Motor neuron (in vitro differentiated cells): Measurements from ENCODE around the gene HDLBP. TPM values are rescaled to one million over a fixed set of nuclear protein-coding genes. Genes with fewer than 3 reads are reported as not detected.

ENCODE experiments used
- ATAC-seq, 8 experiments: fragments of 200-7000 bp; cut with Tn5 transposase; replicated peaks in 6 of 8; 2 replicates each; pipeline ENCODE4 v1.8.0; 2021; ENCODE audit warnings: mild to moderate bottlenecking in 8 of 8, moderate library complexity in 8 of 8
- H3K27ac ChIP-seq, 2 donors: fragments of 250-450 bp; sonication (Bioruptor Pico); 2 replicates each; pipeline ENCODE4 v1.9.0; 2021; ENCODE audit warnings: antibody characterized with exemption in 2 of 2, mild to moderate bottlenecking in 2 of 2, moderate library complexity in 1 of 2
- H3K4me1 ChIP-seq, 2 donors: fragments of 250-450 bp; sonication (Bioruptor Pico); replicated peaks in 1 of 2; 2 replicates each; pipeline ENCODE4 v1.6.1; 2021; ENCODE audit warnings: antibody characterized with exemption in 2 of 2, mild to moderate bottlenecking in 2 of 2, moderate library complexity in 1 of 2
- H3K4me3 ChIP-seq, 5 donors: fragments of 250-450 bp; sonication (Bioruptor Pico); 2 replicates each; pipeline ENCODE4 v1.9.0; 2021; ENCODE audit warnings: antibody characterized with exemption in 5 of 5, mild to moderate bottlenecking in 5 of 5, moderate library complexity in 4 of 5
- WGBS, 10 experiments: fragments of 450-650 bp; shearing (Covaris generic); methylation state at CpG; one replicate each; pipeline ENCODE4 v1.0.0; 2022; 5-methylcytosine and 5-hydroxymethylcytosine counted together
- in situ Hi-C, 9 experiments: fragments of 400-800 bp; cut with MboI; loops; one replicate each; pipeline ENCODE4 v1.15.0; 2021; ENCODE audit warnings: low sequenced_read_pairs in 9 of 9, low pct_unique_long_range_greater_than_20kb in 2 of 9; ENCODE audit not compliant: unreplicated experiment in 9 of 9
- total RNA-seq, 8 experiments: library from RNA; unstranded; fragments of 300-600 nt; gene quantifications; 2 replicates each; pipeline versions ENCODE4 v1.2.3 to v1.2.4, GENCODE V29; 2022

The HDLBP gene
- total RNA-seq, 8 experiments from 2014 or later, result 141 to 466 (median 303) TPM

DNA sequence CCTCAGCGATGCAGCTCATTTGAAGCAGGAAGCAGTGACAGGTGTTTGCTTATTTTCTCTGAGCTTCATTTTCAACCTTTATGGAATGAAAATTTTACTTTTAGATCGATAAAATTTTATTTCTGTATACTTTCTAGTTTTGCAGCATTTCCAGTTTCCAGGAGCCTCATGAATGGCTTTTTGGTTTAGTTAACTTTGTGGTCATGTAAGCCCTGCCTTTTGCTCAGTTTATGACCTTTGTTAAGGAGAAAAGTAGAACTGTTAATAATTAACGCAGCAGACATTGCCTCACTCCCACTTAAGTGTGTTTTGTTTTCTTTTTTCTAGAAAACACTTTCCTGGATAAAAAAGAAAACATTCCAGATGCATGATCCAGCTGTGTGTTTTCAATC, 36.2 kb upstream of the HDLBP start:
- in situ Hi-C loops, result no loop called here
- H3K27ac ChIP-seq, result no peak overlapping the region
- no peak for ATAC-seq
- peaks cover 0 to 5% of the 10 kb centered on the region in 2 donors for H3K4me1 ChIP-seq
- WGBS, 10 experiments, result 7 to 78% (median 47%) methylated on average over 1 to 3 of the region's 3 CpGs
- no peak overlapping the region for H3K4me3 ChIP-seq

DNA sequence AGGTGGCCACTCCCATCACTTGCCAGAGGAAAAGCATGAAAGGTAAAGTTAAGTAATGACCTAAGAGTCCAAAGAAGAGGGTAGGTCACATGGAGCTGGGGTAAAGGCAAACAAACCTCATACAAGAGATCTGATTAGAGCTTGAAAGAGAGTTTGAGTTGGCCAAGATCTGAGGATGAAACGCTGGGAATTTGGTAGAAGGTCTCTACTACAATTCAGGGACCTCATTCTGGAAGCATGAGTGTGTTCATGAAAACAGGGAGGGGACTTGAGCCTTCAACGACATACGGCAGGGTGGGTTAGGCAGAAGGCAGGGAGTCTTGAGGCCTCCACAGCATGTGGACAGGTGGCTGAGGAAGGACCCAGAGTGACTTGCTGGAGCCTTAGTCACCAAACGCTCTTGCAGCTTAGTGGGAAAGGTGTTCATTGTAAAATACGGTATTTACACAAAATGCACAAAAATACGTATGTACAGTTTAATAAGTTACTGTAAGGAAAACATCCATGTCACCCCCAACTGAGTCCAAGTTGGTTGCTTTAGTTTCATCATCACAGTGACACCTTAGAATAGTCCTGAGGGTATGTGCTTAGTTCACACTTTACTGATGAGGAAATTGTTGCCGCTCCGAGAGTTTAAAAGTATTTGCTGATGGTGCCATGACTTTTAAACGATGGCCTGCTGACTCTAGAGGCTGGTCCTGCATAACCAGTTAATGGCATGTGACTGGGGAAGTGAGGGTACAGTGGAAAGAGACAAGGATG, 35.6 kb upstream of the HDLBP start:
- no peak for ATAC-seq

DNA sequence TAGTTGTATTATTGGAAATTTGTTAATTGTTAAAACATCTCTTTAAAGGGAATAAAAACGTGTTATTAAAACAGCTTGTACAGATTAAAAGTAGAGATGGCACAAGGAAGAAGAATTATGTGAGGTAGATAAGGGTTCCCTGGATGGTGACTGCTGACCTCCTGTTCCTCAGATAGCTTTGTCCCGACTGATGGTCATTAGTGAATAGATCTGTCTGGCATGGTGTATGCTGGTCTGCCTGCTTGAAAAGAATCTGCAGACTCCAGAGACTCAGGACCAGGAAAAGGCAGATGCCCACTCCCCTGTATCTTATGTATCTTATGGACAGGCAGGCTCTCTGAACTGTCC, 35.0 kb upstream of the HDLBP start:
- Histone ChIP-seq H3K4me1 (peaks cover 0 to 5% of the 10 kb centered on the region in 2 donors), H3K27ac (no peak overlapping the region), H3K4me3 (no peak overlapping the region)
- no peak for ATAC-seq
- WGBS, 10 experiments, result 33 to 100% (median 80%) methylated on average over 1 to 2 of the region's 2 CpGs
- in situ Hi-C loops, result no loop called here

More for the DNA sequence above, 35.6 kb upstream of the HDLBP start:
- no peak overlapping the region for H3K4me3 ChIP-seq
- WGBS, 10 experiments, result 29 to 100% (median 81%) methylated on average over 1 to 9 of the region's 9 CpGs
- no peak overlapping the region for H3K27ac ChIP-seq
- in situ Hi-C loops, result no loop called here
- peaks cover 0 to 5% of the 10 kb centered on the region in 2 donors for H3K4me1 ChIP-seq

DNA sequence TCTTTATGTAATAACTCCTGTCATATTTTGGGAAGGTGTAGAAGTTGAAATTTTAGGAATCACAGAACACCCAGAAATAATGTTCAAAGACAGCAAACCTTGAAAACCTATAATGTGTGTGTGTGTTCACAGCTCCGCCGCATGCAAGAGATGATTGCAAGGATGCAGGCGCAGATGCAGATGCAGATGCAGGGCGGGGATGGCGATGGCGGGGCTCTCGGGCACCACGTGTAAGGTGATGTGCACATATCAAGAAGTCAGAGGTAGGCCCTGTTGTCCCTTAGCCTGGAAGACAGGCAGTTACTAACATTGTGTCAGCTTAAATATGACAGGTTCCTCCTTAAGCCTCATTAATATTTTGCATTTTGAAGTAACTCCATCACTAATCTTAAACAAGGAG, 34.5 kb upstream of the HDLBP start:
- no peak for ATAC-seq
- Histone ChIP-seq H3K27ac (no peak overlapping the region), H3K4me3 (no peak overlapping the region), H3K4me1 (peaks cover 0 to 2% of the 10 kb centered on the region in 2 donors)
- 83 to 95% (median 95%) methylated on average over 3 to 8 of the region's 8 CpGs; no CpG with 5 or more reads in 2 of the 10 experiments for WGBS, 10 experiments
- in situ Hi-C loops, result no loop called here

DNA sequence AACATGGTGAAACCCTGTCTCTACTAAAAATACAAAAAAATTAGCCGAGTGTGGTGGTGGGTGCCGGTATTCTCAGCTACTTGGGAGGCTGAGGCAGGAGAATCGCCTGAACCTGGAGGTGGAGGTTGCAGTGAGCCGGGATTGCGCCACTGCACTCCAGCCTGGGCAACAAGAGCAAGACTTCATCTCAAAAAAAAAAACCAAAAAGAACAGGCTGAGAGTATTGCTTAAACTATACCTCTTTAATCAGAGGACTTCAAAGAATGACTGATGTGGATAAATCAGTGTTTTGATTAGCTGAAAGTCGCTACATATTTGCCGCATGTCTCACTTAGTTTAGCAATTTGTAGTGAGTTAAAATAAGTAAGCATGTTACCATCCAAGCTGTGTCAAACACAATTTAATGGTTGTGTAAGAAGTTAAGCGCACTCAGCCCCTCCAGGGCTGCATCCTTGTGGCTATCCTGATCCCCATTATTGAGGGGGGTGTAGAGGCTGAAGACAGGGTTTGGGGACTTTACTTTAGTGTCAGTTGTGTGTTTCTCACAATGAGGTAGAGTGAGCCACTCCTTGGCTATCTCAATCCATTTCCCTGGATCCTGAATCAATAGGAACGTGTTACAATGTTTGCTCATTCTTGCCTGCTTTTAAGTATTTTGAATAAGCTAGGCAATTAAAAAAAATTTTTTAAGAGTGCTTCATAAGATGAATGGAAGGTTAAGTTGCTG, 29.6 kb upstream of the HDLBP start:
- ATAC-seq, result no peak
- in situ Hi-C loops, result no loop called here
- Histone ChIP-seq H3K4me3 (no peak overlapping the region), H3K27ac (no peak overlapping the region), H3K4me1 (no peaks in the 10 kb centered on the region)
- 78 to 100% (median 93%) methylated on average over 1 to 9 of the region's 9 CpGs for WGBS, 10 experiments

DNA sequence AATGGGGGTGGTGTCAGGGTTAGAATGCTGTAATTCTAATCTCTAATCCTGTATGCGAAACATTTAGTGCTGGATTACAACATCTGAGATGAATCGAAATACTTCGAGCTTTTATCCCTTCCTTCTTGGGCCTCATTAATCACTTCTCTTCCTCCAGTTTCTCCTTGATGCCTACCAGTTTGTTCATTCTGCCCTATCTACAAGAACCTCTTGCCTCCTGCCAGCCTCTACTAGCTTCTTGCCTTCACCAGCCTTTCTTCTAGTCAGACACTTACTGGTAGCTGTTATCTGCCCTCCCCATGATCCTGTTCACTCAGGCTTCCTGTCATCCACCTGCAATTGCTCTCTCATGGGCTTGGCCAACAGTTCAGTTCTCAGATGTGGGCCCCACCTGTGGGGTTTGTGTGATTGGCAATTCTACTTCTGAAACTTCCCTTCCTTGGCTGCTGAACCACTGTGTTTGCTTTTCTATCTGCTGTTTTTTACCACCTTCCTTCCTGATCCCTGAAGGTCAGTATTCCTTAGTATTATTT, 25.2 kb upstream of the HDLBP start:
- 69 to 100% (median 93%) methylated on average over 1 to 3 of the region's 3 CpGs; no CpG with 5 or more reads in 1 of the 10 experiments for WGBS, 10 experiments
- H3K4me1 ChIP-seq, result no peaks in the 10 kb centered on the region
- in situ Hi-C loops, result no loop called here
- no peak overlapping the region for H3K4me3 ChIP-seq
- ATAC-seq, result no peak
- H3K27ac ChIP-seq, result no peak overlapping the region

DNA sequence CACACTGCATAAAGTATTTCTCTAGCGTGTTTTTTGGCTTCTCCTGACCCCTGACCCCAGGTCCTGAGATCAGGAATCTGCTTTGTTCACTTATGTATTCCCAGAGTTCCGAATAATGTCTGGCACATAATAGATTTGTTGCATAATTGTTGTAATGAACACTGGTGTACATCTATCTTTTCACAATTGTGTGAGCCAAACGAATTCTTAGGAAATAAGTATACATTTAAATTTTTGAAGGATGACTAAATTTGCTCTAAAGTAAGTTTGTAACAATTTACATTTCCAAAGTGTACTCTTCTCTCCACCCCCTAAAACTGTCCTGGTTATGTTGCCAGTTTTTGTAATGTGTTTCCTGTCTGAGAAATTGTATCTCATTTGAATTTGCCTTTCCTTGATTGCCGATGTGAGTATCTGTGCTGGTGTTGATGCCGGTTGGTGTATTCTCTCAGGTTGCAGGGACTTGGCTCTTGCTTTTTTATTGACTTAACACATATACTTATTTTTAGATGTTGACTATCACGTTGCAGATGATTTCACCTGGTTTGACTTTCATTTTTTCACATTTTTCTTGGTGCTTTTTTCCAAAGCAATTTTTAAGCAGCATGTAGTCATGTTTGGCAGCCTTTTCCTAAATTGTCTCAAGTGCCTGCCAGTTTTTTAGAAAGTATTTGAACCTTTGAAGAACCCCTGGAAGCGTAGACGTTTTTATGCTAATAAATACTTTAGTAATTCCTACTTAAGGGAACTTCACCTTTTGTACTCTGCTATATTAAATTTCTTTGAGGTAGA, 24.6 kb upstream of the HDLBP start:
- peak in 1 of 8 experiments; percentile 24 for ATAC-seq
- H3K27ac ChIP-seq, result no peak overlapping the region
- no peak overlapping the region for H3K4me3 ChIP-seq
- no peaks in the 10 kb centered on the region for H3K4me1 ChIP-seq
- in situ Hi-C loops, result no loop called here
- 37 to 94% (median 83%) methylated on average over 5 to 8 of the region's 8 CpGs for WGBS, 10 experiments

DNA sequence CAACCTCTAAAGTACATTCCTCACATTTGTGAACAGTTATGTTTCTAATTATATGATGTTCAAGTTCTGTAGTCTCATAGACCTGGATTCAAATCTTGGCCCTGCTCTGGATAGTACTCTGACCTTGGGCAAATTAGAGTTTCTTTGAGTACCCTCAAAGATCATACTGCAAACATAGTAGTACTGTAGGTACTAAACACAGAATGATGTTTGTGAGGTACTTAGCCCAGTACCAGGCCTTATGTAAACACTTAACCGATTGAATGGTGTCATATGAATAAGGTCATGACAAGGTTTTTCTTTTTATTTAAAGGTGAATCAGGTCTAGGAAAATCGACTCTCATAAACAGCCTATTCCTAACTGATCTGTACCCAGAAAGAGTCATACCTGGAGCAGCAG, 19.3 kb upstream of the HDLBP start:
- in situ Hi-C loops, result no loop called here
- H3K27ac ChIP-seq, result no peak overlapping the region
- no peak for ATAC-seq

DNA sequence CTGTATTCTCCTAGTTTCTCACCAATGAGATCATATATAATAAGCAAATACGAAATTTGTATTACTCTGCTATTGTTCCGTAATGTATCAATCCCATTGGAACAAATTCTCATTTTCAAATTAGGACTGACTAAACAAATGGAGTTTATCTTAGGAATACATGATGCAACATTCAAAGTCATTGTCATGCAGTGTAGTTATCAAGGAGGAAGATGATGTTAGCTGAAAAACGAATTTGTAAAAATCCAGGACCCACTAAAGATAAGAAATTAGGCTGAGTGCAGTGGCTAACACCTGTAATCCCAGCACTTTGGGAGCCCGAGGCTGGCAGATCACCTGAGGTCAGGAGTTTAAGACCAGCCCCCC, 15.1 kb upstream of the HDLBP start:
- in situ Hi-C loops, result no loop called here
- ATAC-seq, result no peak
- H3K4me3 ChIP-seq, result no peak overlapping the region
- no peaks in the 10 kb centered on the region for H3K4me1 ChIP-seq
- no peak overlapping the region for H3K27ac ChIP-seq
- WGBS, 10 experiments, result 93 to 100% (median 97%) methylated on average over 2 to 4 of the region's 4 CpGs

More for the DNA sequence above, 19.3 kb upstream of the HDLBP start:
- H3K4me1 ChIP-seq, result no peaks in the 10 kb centered on the region
- no peak overlapping the region for H3K4me3 ChIP-seq
- 77 to 100% (median 100%) methylated on average over 1 to 2 of the region's 2 CpGs; no CpG with 5 or more reads in 2 of the 10 experiments for WGBS, 10 experiments

DNA sequence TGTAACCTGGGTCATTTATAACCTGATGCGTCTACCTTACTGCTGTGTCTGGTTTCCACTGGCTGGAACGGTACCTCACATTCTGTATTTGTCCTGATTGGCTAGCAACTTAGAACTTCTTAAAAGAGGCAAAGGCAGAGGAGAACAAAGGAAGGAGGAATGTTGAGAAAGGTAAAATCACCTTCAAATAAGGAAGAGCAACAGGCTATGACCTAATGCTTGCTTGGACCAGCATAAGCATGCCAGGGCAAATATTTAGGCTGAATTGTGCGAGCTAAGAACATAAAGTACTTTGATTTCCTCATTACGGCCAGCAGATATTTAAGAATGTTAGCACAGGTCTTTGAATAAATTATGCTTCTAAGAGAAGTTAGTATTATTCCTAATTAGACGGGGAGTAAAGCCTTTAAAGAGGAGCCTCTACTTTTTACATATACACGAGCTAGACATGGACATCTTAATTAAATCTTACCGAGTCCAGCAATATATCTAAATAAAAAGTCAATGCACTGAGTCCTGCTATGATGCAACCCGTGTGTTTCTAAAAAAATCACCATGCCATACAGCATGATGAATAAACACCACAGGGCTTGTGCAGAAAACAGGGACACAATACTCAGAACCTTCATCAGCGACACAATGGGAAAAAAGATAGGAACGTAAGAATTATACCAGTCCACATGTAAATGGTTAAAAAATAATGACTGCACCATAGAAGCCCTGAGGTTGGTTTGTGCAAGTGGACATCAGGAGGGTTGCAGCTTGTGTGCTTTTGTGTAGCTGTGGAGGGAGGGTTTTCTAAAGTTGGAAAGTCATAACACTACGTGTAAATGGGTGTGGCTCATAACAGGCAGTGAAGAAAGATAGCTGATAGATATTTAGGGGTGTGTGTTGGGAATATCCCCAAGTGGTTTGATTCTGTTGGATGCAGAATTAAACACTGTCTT, 14.5 kb upstream of the HDLBP start:
- no peaks in the 10 kb centered on the region for H3K4me1 ChIP-seq
- 86 to 98% (median 93%) methylated on average over 3 to 11 of the region's 11 CpGs for WGBS, 10 experiments
- no peak overlapping the region for H3K27ac ChIP-seq
- in situ Hi-C loops, result no loop called here
- H3K4me3 ChIP-seq, result no peak overlapping the region
- peak in 2 of 8 experiments; percentile 33 to 68 for ATAC-seq

DNA sequence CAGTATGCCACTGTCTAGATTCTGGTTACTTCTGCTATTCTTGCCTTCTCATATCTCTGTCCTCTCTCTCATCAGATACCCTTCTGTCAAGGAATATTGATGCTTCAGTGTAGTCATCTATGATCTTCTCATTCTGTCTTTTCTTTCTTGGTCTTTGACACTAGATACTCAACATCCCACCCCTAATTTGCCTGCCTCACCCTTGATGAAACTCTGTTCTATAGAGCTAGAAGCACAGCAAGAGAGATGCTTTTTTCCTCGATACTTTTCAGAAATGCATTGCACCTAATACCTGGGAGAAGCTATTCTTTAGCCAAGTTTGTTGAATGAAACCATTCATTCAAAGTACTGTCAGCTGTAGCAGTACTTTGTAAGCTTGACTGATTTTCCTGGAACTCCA, 9.8 kb upstream of the HDLBP start:
- ATAC-seq, result no peak
- in situ Hi-C loops, result no loop called here
- H3K4me1 ChIP-seq, result peaks cover 0 to 8% of the 10 kb centered on the region in 2 donors
- H3K27ac ChIP-seq, result no peak overlapping the region
- WGBS, 10 experiments, result 83 to 100% (median 100%) methylated on average over 1 of the region's 1 CpG; no CpG with 5 or more reads in 2 of the 10 experiments
- H3K4me3 ChIP-seq, result no peak overlapping the region

DNA sequence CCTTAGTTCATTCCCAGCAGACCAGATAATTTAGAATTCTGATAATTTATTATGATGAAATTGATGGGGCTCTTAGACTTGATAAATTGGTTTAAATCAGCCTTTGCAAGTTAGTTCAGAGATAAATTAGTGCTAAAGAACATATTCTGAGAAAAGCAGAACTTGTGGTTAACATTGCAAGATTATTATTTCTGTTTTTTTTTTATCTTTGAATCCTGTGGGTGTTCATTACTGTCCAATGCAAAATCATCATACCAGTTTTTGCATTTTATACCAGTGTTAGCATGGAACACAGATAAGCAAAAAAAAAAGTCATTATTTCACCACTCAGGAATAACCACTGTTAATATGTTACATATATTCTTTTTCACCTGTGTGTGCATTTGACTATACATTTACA, 9.3 kb upstream of the HDLBP start:
- in situ Hi-C loops, result no loop called here

More for the DNA sequence above, 9.3 kb upstream of the HDLBP start:
- no peak for ATAC-seq
- Histone ChIP-seq H3K4me3 (no peak overlapping the region), H3K27ac (no peak overlapping the region), H3K4me1 (peaks cover under 1 to 12% of the 10 kb centered on the region in 2 donors)
